ENCODE data around the gene DENND1C.

Gene DENND1C, protein sequence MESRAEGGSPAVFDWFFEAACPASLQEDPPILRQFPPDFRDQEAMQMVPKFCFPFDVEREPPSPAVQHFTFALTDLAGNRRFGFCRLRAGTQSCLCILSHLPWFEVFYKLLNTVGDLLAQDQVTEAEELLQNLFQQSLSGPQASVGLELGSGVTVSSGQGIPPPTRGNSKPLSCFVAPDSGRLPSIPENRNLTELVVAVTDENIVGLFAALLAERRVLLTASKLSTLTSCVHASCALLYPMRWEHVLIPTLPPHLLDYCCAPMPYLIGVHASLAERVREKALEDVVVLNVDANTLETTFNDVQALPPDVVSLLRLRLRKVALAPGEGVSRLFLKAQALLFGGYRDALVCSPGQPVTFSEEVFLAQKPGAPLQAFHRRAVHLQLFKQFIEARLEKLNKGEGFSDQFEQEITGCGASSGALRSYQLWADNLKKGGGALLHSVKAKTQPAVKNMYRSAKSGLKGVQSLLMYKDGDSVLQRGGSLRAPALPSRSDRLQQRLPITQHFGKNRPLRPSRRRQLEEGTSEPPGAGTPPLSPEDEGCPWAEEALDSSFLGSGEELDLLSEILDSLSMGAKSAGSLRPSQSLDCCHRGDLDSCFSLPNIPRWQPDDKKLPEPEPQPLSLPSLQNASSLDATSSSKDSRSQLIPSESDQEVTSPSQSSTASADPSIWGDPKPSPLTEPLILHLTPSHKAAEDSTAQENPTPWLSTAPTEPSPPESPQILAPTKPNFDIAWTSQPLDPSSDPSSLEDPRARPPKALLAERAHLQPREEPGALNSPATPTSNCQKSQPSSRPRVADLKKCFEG

DNA sequence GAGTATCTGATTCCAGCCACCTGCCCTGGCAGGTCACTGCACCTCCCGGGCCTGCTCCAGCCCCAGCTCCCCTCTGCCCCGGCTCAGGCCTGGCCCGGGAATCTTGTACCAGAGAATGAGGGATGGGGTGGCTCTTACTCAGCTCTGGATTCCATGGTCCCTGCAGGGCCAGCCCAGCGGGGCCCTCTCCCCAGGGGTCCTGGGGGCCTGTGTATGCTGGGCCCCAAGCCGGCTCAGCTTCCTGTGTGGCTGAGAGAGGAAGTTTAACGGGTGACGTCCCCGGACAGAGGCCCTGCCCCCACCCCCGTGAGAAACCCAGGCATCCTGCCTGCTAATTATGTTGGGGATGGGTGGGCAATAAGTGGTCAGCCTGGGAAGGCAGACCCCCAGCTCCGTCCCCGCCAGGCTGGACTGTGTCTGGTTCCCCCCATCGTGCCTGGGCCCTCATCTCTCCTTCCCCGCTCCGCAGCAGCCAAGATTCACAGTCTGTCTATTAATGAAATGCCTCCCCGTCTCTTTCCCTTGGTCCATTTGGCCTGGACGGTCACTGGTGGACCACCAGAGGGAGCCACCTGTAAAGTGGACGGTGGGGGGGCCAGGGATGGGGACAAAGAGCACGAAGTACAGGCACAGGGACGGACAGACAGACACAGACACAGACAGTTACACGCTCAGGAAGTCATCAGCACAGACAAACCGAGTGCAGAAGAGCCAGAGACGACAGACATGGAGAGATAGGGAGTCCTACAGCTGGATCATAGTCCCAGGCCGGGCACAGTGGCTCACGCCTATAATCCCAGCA is at the start of gene DENND1C:
DENND1C (minus strand) TSS at position 247 of the 802 bp plus-strand sequence; CDS start at position 155, 92 bp downstream.
- DNase-seq = peak; percentile 50 to 55

DNA sequence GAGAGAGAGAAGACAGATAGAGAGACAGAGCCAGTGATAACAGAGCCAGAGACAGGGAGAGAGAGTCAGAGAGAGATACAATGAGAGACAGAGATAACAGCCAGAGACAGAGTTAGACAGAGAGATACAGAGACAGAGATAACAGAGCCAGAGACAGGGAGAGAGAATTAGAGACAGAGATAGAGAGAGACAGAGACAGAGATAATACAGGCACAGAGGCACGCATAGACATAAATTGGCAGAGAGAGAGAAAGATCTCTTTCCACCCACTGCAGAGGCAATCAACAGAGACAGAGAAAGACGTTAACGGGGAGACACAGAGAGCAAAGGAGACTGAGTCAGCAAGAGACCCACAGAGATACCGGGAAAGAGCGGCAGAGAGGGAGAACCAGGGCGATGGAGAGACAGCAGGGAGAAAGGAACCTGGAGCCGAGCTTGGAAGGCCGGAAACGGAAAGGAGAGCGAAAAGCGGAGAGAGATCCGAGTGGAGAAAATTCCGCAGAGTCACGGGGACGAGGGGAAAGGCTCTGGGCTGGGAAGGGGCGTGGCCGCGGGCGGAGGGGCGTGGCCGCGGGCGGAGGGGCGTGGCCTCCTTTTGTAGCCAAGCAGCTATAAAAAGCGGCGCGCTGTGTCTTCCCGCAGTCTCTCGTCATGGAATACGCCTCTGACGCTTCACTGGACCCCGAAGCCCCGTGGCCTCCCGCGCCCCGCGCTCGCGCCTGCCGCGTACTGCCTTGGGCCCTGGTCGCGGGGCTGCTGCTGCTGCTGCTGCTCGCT is 49.0 kb upstream of the DENND1C start, which contains the start of gene TNFSF9:
TNFSF9 (plus strand) TSS at position 641 of the 777 bp plus-strand sequence; CDS start at position 652, 11 bp downstream.
- DNase-seq = peak; percentile 81 to 87

DNA sequence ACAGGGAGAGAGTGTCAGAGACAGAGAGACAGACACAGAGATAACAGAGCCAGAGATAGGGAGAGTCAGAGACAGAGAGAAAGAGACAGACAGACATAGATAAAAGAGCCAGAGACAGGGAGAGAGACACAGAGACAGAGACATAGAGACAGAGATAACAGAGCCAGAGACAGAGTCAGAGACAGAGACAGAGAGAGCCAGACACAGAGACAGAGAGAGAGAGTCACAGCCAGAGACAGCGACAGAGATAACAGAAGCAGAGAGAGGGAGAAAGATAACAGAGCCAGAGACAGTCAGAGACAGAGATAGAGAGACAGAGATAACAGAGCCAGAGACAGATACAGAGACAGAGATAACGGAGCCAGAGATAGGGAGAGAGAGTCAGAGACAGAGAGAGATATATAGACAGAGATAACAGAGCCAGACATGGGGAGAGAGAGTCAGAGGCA is 48.4 kb upstream of the DENND1C start:
- no peak for DNase-seq

DNA sequence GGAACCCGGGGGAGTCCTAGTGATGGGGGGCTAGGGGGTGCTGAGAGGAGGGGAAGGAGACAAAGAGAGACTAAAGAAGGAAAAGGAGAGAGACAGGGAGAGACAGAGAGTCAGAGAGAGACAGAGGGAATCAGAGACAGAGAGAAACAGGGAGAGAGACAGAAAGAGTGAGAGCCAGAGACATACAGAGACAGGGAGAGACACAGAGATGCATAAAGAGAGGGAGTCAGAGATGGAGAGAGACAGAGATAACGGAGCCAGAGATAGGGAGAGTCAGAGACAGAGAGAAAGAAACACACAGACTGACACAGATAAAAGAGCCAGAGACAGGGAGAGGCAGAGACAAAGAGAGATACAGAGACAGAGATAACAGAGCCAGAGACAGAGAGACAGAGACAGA is 47.8 kb upstream of the DENND1C start:
- no peak for DNase-seq

DNA sequence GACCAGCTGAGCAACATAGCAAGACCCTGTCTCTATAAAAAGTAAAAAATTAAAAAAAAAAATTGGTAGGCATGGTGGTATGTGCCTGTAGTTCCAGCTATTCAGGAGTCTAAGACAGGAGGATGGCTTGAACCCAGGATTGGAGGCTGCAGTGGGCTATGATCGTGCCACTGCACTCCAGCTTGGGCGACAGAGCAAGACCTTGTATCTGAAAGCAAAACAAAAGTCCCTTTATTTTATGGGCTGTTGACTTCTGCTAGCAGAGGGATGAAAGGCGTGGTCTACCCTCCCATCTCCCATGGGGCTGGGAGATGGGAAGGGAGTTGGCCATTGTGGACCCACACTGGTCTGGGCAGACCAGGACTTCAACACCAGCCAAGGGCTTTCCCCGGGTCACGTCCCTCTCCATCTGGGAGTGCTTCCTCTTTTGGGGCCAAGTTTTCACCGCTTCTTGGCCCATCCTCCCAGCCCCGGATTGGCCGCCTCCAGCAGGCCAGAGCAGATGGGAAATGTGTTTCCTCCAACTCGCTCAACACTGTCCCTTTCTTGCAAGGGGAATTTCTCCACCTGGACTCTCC is 47.0 kb upstream of the DENND1C start:
- no peak for DNase-seq

DNA sequence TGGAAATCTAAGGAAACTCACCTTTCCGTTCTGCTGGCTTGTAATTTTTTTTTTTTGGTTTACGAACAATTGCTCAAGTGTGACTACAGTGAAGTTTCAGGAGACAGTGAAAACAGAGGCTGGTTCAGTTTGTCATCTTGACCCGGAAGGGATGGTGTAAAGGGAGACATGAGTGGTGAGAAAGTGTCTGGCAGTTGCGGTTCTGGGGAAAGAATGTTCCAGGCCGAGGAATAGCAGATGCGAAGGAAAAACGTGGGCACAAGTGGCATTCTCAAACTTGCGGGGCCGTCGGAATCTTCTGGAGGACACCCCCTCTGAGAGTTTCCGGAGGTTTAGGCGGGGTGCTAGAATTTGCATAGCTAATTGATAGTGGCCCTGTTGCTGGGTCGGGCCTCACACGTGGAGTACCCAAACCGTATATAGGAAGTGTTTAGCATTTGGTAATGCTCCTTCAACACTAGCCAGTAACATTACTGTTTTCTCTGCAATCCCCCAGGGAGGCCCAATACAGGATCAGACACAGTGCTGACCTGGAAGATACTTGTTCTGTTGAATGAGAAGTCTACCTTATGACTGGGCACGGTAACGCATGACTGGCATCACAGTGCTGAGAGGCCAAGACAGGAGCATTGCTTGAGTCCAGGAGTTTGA is 46.4 kb upstream of the DENND1C start:
- DNase-seq = no peak

DNA sequence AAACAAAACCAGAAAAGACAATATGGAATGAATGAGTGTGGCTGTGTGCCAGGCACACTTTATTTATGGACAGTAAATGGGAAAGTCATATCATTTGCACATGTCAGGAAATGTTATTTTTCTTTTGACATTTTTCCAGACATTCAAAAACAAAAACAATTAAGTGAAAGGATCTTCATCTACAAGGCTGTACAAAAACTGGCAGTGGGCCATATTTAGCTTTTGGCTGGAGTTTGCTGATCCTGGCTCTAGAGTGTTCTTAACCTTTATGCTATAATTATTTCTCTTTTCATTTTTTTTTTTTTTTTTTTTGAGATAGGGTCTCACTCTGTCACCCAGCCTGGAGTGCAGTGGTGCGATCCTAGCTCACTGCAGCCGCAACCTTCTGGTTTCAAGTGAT is 42.7 kb upstream of the DENND1C start:
- no peak for DNase-seq

DNA sequence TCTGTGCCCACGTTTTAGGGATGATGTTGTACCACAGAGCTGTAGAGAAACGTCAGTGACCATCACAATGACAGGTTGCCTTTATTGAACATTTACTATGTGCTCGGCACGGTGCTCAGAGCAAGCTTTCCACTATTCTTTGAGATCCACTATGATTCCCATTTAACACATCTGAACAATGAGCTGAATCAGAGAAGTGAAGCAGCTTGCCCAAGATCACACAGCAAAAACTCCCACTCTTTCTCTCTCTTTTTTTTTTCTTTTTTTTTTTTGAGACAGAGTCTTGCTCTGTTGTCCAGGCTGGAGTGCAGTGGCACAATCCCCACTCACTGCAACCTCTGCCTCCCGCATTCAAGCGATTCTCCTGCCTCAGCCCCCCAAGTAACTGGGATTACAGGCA is 41.1 kb upstream of the DENND1C start:
- DNase-seq = no peak

DNA sequence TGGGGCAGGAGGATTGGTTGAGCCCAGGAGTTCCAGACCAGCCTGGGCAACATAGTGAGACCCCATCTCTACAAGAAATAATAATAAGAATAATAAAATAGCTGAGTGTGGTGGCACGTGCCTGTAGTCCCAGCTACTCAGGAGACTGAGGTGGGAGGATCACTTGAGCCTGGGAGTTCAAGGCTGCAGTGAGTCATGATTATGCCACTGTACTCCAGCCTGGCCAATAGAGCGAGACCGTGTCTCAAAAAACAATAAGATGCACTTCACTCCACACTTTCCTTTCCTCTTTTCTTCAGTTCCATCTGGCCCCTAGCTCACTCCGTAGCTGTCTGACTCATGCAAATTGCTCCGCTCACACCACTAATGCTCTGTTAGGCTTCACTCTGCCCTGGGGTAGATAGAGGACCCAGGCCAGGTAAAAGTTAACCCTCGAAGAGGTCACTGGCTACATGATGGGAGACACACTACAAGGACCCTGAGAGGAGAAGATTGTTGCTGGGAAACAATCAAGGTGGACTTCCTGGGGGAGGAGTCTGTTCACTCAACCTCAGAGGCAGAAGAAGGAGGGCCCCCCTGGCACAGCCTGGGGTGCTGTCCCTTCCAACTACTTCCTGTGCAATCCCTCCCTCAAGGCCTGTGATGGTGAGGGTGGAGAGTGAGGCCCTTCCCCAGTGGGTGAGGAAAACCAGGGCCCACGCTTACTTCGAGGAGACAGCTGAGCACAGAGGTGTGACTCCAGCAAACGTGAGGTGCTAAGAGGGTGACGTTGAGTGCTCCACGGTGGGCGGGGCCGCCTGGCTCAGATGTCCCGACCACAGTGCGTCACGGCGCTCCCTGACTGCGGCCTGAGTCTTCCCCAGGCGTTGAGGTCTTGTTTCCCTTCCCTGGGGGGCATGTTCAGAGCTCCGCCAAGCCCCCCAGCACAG is 40.4 kb upstream of the DENND1C start:
- no peak for DNase-seq

DNA sequence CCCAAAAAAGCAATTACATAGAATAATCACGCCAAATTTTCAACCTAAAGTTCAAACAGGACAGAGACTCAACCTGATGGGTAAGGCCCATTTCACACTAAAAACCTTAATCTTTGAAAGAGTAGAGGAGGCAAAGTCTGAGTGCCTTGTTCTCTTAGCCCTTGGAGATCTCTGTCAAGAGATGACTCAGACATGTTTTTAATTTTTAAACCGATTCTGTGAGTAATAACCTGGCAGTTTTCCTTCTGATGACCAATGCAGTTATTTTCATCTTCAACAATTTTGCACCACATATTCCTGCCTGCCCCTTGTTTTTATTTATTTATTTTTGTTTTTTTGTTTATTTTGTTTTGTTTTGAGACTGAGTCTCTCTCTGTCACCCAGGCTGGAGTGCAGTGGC is 37.7 kb upstream of the DENND1C start:
- DNase-seq = no peak

DNA sequence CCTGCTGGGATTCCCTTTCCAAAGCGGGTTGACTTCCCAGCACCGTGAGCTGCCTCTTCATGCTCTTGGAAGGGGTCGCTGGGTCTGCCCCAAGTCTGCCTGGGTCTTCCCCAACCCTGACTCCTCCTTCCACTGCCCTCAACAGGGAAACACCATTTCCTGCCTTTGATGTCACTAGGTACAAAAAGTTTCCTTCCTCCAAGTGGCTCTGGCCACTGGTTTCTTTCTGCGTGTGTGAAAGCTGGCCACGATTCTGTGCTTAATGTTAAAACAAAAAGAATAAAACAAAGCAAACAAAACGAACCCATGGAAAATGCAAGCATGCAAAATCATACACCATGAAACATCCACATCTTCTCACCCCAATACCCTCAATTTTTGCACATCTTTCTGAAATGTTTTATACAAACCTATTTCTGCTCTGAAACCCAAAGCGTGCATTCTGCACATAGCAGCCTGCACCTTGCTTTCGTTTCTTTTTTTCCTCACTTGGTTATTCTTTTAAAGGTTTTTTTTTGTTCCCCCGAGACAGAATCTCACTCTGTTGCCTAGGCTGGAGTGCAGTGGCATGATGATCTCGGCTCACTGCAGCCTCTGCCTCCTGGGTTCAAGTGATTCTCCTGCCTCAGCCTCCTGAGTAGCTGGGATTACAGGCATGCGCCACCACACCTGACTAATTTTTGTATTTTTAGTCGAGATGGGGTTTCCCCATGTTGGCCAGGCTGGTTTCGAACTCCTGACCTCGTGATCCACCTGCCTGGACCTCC is 36.7 kb upstream of the DENND1C start:
- no peak for DNase-seq

DNA sequence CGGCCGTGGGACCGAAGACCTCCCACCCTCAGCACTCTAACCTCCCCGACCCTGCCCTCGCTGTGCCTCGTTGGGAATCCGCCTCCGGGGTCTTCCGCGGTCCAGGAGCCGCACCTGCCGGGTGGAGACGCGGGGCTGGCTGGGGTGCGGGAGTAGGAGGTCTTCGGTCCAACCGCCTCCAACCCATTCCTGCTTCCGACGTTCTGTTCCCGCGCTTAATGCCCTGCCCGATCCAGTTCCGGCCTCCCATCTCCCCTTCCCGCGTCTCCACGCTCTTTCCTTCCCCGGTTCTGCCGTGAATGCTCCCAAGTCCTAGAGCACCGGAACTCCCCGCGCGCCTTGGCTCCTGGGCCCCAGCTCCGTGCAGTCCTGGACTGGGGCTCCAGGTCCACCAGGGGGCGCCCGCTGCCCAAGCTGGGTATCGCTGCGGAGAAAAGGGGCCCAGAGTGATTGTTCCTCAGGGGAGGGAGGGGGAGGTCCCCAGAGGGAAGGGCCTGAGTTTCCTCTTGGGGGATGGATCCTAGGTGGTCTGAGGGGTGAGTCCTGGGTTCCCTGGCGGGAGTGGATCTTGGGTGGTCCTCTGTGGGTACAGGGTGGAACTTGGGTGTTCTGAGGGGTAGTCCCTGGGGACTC is 35.2 kb upstream of the DENND1C start:
- DNase-seq = peak; percentile 94 to 96

DNA sequence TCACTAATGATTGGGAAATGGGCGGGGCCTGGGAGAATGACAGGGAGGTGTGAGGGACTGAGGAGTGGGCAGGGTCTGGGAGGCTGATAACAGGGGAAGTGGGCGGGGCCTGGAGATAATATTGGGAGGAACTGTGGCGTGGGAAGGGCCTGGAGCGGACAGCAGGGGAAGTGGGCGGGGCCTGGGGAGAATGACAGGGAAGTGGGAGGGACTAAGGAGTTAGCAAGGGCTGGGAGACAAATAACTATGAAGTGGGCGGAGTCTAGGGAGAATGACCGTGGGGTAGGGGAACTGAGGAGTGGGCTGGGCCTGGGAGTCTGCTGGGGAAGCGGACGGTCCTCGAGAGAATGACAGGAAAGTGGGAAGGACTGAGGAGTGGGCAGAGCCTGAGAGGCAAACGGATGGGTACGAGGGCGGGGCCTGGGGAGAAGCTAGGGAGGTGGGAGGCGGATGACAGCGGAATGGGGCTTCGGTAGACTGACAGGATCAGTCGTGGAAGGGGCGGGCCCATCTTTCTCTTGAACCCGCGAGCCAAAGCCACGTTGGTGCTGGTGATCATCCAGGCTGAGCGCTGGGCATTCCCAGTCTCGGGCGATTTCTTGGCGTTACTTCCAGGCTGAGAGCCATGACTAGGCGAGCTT is 34.6 kb upstream of the DENND1C start:
- peak; percentile 58 to 62 for DNase-seq

DNA sequence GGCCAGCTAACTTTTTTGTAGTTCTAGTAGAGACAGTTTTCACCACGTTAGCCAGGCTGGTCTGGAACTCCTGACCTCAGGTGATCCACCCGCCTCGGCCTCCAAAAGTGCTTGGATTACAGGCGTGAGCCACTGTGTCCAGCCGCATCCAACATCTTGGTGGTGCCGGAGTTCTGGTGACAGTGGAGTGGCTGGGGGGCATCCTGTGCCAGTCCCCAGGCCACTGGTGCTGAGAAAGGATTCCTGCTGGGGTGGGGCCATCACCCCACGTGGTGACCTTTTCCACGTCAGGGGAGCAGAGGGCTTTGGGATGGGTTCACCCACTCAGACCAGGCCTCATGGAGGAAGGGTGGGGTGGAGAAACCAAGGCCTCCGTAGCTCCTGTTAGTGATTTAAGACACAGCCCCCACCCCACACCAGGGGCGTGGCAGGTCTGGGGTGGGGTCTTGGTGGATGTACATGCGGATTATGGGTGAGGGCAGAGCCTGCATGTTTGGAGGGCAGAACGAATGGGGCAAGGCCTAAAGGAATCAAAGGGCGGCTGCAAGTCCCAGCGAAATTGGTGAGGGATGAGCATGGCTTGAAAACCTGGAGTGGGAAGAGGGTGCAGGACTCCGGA is 33.4 kb upstream of the DENND1C start:
- no peak for DNase-seq

DNA sequence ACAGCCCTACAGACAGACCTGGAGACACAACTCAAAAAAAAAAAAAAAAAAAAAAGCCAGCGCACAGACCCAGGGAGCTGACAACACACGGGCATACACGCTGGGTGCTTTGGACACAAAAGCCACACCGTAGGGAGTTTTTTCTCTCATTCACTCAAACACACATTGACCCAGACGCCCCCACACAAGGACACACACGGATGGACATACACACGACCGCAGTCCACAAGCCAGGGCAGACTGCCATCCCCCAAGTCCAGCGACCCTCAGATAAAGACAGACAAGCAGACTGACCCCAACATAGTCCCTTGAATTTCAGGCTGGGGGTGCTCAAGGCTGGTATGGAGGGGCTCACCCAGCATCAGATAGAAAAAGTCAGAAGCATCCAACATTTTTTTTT is 32.5 kb upstream of the DENND1C start:
- DNase-seq = no peak

DNA sequence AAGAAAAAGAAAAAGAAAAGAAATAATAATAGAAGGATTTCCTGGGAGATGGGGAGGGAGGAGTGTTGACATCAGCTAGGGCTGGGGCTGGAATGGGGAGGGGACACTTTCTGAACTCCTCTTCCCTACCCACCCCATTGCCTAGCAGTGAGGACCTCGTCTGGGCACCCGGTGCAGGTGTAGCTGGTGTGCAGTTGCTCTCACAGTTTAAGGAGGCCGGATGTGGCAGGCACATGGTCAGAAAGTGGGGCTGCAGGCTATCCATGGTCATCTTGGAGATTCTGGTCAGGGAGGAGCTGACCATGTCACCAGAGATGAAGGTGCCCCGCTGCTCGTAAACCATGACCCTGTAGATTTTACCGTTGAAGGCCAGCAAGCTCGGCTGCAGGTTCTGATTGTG is 29.0 kb upstream of the DENND1C start:
- DNase-seq = no peak

DNA sequence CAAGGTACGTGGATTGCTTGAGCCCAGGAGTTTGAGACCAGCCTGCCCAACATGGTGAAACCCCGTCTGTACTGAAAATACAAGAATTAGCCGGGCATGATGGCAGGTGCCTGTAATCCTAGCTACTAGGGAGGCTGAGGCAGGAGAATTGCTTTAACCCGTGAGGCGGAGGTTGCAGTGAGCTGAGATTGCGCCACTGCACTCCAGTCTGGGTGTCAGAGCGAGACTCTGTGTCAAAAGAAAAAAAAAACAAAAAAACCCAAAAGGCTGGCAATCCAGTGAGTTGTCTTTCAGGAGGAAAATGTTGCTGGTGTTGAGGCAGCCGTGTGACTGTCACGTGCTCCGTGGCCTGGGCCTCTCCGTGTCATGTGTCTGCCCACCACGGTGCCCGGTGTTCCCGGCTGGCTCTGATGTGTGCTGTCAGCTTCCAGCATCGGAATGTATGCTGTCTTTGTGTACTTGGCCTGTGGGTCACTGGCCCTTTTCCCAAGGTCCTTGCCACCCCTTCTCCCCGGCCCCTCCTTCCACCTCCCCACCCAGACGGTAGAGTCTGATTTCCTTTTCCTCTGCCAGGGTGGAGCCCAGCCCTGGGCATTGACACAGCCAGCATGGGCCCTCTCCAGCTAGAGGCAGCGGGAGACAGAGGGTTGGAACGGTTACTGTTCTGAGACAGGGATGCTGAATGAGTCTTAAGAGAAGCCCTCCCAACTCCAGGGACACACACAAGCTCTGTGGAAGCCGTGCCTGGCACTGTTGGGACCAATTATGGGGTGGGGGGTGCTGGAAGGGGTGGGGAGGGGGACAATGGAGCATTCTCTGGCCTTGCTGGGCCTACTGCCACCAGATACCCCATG is 27.8 kb upstream of the DENND1C start:
- DNase-seq = no peak
